ENCODE results near the gene SLC39A9.

SLC39A9 gene

GRCh38 chr14:69459122-69459521 is 60.6 kb downstream of the SLC39A9 start:
- TF ChIP-seq, protein P1, sequence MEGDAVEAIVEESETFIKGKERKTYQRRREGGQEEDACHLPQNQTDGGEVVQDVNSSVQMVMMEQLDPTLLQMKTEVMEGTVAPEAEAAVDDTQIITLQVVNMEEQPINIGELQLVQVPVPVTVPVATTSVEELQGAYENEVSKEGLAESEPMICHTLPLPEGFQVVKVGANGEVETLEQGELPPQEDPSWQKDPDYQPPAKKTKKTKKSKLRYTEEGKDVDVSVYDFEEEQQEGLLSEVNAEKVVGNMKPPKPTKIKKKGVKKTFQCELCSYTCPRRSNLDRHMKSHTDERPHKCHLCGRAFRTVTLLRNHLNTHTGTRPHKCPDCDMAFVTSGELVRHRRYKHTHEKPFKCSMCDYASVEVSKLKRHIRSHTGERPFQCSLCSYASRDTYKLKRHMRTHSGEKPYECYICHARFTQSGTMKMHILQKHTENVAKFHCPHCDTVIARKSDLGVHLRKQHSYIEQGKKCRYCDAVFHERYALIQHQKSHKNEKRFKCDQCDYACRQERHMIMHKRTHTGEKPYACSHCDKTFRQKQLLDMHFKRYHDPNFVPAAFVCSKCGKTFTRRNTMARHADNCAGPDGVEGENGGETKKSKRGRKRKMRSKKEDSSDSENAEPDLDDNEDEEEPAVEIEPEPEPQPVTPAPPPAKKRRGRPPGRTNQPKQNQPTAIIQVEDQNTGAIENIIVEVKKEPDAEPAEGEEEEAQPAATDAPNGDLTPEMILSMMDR (conservative IDR thresholded peaks at IDR 0.05; ENCODE audit: low read depth, low read length): no peak
- no peak for DNase-seq (ENCODE audit: low read depth)
- no peak overlapping the region for H3K4me3 ChIP-seq (ENCODE audit: low read depth, low read length)

DNA sequence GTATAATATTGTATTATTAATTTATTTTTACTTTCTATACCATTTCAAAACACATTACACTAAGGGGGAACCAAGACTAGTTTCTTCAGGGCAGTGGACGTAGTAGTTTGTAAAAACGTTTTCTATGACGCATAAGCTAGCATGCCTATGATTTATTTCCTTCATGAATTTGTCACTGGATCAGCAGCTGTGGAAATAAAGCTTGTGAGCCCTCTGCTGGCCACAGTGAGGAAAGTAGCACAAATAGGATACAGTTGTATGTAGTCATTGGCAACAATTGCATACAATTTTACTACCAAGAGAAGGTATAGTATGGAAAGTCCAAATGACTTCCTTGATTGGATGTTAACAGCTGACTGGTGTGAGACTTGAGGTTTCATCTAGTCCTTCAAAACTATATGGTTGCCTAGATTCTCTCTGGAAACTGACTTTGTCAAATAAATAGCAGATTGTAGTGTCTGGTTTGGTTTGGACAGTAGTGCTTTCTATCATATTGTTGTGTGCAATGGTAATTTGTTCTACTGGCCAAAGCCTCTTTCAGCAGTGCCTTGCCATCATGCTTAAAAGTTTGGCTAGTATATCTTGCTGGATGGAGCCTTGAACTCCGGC is 61.7 kb downstream of the SLC39A9 start:
- DNase-seq (ENCODE audit: low read depth): peak; percentile 92
- TF ChIP-seq, protein P1 (conservative IDR thresholded peaks at IDR 0.05; ENCODE audit: low read depth, low read length): peak; percentile 89
- H3K4me3 ChIP-seq (ENCODE audit: low read depth, low read length): no peak overlapping the region

- H3K4me3 ChIP-seq (ENCODE audit: low read depth, low read length): no peak overlapping the region
- TF ChIP-seq, protein P1 (conservative IDR thresholded peaks at IDR 0.05; ENCODE audit: low read depth, low read length): no peak
- peak; percentile 27 for DNase-seq (ENCODE audit: low read depth)
These were observed 65.9 kb downstream of the SLC39A9 start for GRCh38 chr14:69464379-69464778.

DNA sequence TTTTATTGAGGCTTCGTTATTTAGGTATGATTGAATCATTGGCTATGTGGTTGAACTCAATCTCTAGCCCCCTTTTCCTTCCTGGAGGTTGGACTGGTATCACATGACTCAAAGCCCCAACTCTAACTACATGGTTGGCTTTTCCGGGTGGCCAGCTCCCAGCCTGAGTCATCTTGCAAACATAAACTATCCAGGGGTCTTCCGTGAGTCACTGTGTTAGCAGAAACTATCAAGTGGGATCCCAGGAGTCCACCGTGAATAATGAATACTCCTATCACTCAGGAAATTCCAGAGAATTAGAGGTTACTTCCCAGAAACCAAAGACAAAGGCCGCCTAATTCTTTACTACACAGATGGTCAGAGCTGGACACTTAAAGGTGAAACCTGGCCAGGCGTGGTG is 66.3 kb downstream of the SLC39A9 start:
- TF ChIP-seq, protein P1 (conservative IDR thresholded peaks at IDR 0.05; ENCODE audit: low read depth, low read length): no peak
- DNase-seq (ENCODE audit: low read depth): peak; percentile 71
- H3K4me3 ChIP-seq (ENCODE audit: low read depth, low read length): no peak overlapping the region

- DNase-seq (ENCODE audit: low read depth): peak; percentile 40
- TF ChIP-seq, protein P1 (conservative IDR thresholded peaks at IDR 0.05; ENCODE audit: low read depth, low read length): no peak
- H3K4me3 ChIP-seq (ENCODE audit: low read depth, low read length): no peak overlapping the region
These were observed 70.5 kb downstream of the SLC39A9 start for GRCh38 chr14:69468949-69469348.

GRCh38 chr14:69471436-69471835 is 72.9 kb downstream of the SLC39A9 start:
- DNase-seq (ENCODE audit: low read depth): no peak
- TF ChIP-seq, protein P1 (conservative IDR thresholded peaks at IDR 0.05; ENCODE audit: low read depth, low read length): no peak
- H3K4me3 ChIP-seq (ENCODE audit: low read depth, low read length): no peak overlapping the region

- DNase-seq (ENCODE audit: low read depth): no peak
- TF ChIP-seq, protein P1 (conservative IDR thresholded peaks at IDR 0.05; ENCODE audit: low read depth, low read length): no peak
- no peak overlapping the region for H3K4me3 ChIP-seq (ENCODE audit: low read depth, low read length)
These were observed 73.4 kb downstream of the SLC39A9 start for GRCh38 chr14:69471916-69472315.

Data from choroid plexus epithelial cell (primary cell).